GM08714 (cell line): Measurements from ENCODE around the gene FRMPD1.
A peak's percentile ranks its signal among the peaks of the same experiment; 100 is the strongest.
"Not testable (repeated sequence)": the region's sequence is repeated elsewhere in the genome, so short reads cannot be mapped to it uniquely, and the experiment has no call there.

Experiments
- H3K4me3 ChIP-seq: fragments of 200-500 bp; sonication (Bioruptor generic); 2 replicates; pipeline ENCODE4 v1.5.1; 2014; ENCODE audit warnings: mild to moderate bottlenecking, low read length, inconsistent platforms
- ZNF274 ChIP-seq: IDR thresholded peaks from 2 replicates; pipeline ENCODE4 v1.6.1; 2012; ENCODE audit warnings: mild to moderate bottlenecking, low read depth, low read length

Gene FRMPD1

GRCh38 chr9:37730839-37731238 is 80.1 kb downstream of the FRMPD1 start:
- TF ChIP-seq ZNF274, result no peak
- H3K4me3 ChIP-seq, result no peak overlapping the region

- TF ChIP-seq ZNF274, result no peak
These were observed 81.5 kb downstream of the FRMPD1 start for GRCh38 chr9:37732086-37732741.

GRCh38 chr9:37732952-37733351 is 82.2 kb downstream of the FRMPD1 start:
- no peak overlapping the region for H3K4me3 ChIP-seq
- no peak for TF ChIP-seq ZNF274

More at GRCh38 chr9:37732086-37732741, 81.5 kb downstream of the FRMPD1 start:
- no peak overlapping the region for H3K4me3 ChIP-seq

- H3K4me3 ChIP-seq, result no peak overlapping the region
- no peak for TF ChIP-seq ZNF274
These were observed 88.5 kb downstream of the FRMPD1 start for GRCh38 chr9:37739222-37739621.

GRCh38 chr9:37740128-37740527 is 89.4 kb downstream of the FRMPD1 start:
- TF ChIP-seq ZNF274, result no peak
- H3K4me3 ChIP-seq, result no peak overlapping the region

GRCh38 chr9:37740631-37741328 is 90.0 kb downstream of the FRMPD1 start:
- TF ChIP-seq ZNF274, result no peak

GRCh38 chr9:37745970-37746369 is 95.2 kb downstream of the FRMPD1 start:
- no peak for TF ChIP-seq ZNF274
- no peak overlapping the region for H3K4me3 ChIP-seq

More at GRCh38 chr9:37740631-37741328, 90.0 kb downstream of the FRMPD1 start:
- no peak overlapping the region for H3K4me3 ChIP-seq

- H3K4me3 ChIP-seq, result no peak overlapping the region
- no peak for TF ChIP-seq ZNF274
These were observed 95.9 kb downstream of the FRMPD1 start for GRCh38 chr9:37746448-37747270.

- no peak for TF ChIP-seq ZNF274
- H3K4me3 ChIP-seq, result no peak overlapping the region
These were observed 96.6 kb downstream of the FRMPD1 start for GRCh38 chr9:37747271-37747753.

- TF ChIP-seq ZNF274, result no peak
- no peak overlapping the region for H3K4me3 ChIP-seq
These were observed 98.4 kb downstream of the FRMPD1 start for GRCh38 chr9:37749129-37749528.

GRCh38 chr9:37751186-37751585 is 100.4 kb downstream of the FRMPD1 start:
- no peak overlapping the region for H3K4me3 ChIP-seq
- no peak for TF ChIP-seq ZNF274

GRCh38 chr9:37751704-37752103 is 101.0 kb downstream of the FRMPD1 start:
- not testable (repeated sequence) for H3K4me3 ChIP-seq

GRCh38 chr9:37752112-37752511 is 101.4 kb downstream of the FRMPD1 start:
- not testable (repeated sequence) for H3K4me3 ChIP-seq

- no peak for TF ChIP-seq ZNF274
- peak overlapping the region; percentile 89; the same call in 1 of the 2 replicates for H3K4me3 ChIP-seq
These were observed 102.1 kb downstream of the FRMPD1 start for GRCh38 chr9:37752642-37753488.
